HFF-Myc (cell line): ENCODE data around the gene MEGF11.

Experiments
- DNase-seq: peaks from one replicate; pipeline ENCODE4 v3.0.0-alpha.2; 2011; ENCODE audit warnings: low read depth; ENCODE audit errors: extremely low read depth
- H3K4me3 ChIP-seq: replicated peaks from 2 replicates; pipeline ENCODE4 v1.5.1; 2011; ENCODE audit warnings: low read depth, mild to moderate bottlenecking, control low read depth, low read length
- CTCF ChIP-seq: IDR thresholded peaks from 2 replicates; pipeline ENCODE4 v1.5.1; 2012; ENCODE audit warnings: mild to moderate bottlenecking, low read depth, low read length, control low read depth; ENCODE audit errors: missing control alignments

MEGF11 gene

GRCh38 chr15:65909831-65910230 lies 343.7 kb downstream of the MEGF11 start:
- no peak overlapping the region for H3K4me3 ChIP-seq
- no peak for DNase-seq
- no peak for TF ChIP-seq CTCF

- H3K4me3 ChIP-seq = no peak overlapping the region
- TF ChIP-seq CTCF = no peak
- no peak for DNase-seq
Measured at GRCh38 chr15:65908876-65909275, 344.7 kb downstream of the MEGF11 start.

- no peak for DNase-seq
- no peak overlapping the region for H3K4me3 ChIP-seq
- no peak for TF ChIP-seq CTCF
Measured at GRCh38 chr15:65907661-65908060, 345.9 kb downstream of the MEGF11 start.

GRCh38 chr15:65906396-65906795 lies 347.2 kb downstream of the MEGF11 start:
- H3K4me3 ChIP-seq = no peak overlapping the region
- no peak for DNase-seq
- TF ChIP-seq CTCF = no peak

GRCh38 chr15:65904301-65904700 lies 349.2 kb downstream of the MEGF11 start:
- H3K4me3 ChIP-seq = no peak overlapping the region
- DNase-seq = no peak
- no peak for TF ChIP-seq CTCF

- no peak for DNase-seq
- H3K4me3 ChIP-seq = no peak overlapping the region
- no peak for TF ChIP-seq CTCF
Measured at GRCh38 chr15:65903296-65904073, 350.1 kb downstream of the MEGF11 start.

GRCh38 chr15:65902373-65902772 lies 351.2 kb downstream of the MEGF11 start:
- no peak for TF ChIP-seq CTCF
- no peak overlapping the region for H3K4me3 ChIP-seq
- DNase-seq = no peak
